H9 (cell line): Measurements from ENCODE around the gene NAPB. TPM values are rescaled to one million over a fixed set of nuclear protein-coding genes. Genes with fewer than 3 reads are reported as not detected.

Experiments used
- DNase-seq: peaks from one replicate; pipeline ENCODE4 v3.0.0-alpha.2; 2017
- H2AFZ ChIP-seq: one replicate; pipeline ENCODE4 v1.6.1; 2013; ENCODE audit warnings: mild to moderate bottlenecking, low read length, control low read depth, moderate library complexity
- H2AK5ac ChIP-seq: 2 replicates; pipeline ENCODE4 v1.6.1; 2013; ENCODE audit warnings: low read length, control low read depth, mixed read lengths; ENCODE audit not compliant: insufficient read length
- H2BK120ac ChIP-seq: one replicate; pipeline ENCODE4 v1.6.1; 2013; ENCODE audit warnings: low read depth, mild to moderate bottlenecking, low read length, control low read depth, inconsistent platforms; ENCODE audit not compliant: poor library complexity, severe bottlenecking
- H2BK12ac ChIP-seq: 2 replicates; pipeline ENCODE4 v1.6.1; 2013; ENCODE audit warnings: low read length, control low read depth, mixed read lengths, low read depth; ENCODE audit not compliant: insufficient read length
- H2BK15ac ChIP-seq: 2 replicates; pipeline ENCODE4 v1.6.1; 2013; ENCODE audit warnings: low read depth, low read length, control low read depth
- H2BK20ac ChIP-seq: one replicate; pipeline ENCODE4 v1.6.1; 2013; ENCODE audit warnings: low read depth, mild to moderate bottlenecking, low read length, control low read depth, inconsistent platforms; ENCODE audit not compliant: poor library complexity, severe bottlenecking
- H2BK5ac ChIP-seq: 2 replicates; pipeline ENCODE4 v1.6.1; 2013; ENCODE audit warnings: low read length, control low read depth, mixed read lengths; ENCODE audit not compliant: insufficient read length
- H3K14ac ChIP-seq: 2 replicates; pipeline ENCODE4 v1.6.1; 2013; ENCODE audit warnings: low read length, control low read depth; ENCODE audit not compliant: insufficient read depth
- H3K18ac ChIP-seq: 2 replicates; pipeline ENCODE4 v1.6.1; 2013; ENCODE audit warnings: low read depth, mild to moderate bottlenecking, mixed read lengths, low read length, control low read depth; ENCODE audit not compliant: insufficient read length
- H3K23ac ChIP-seq: 2 replicates; pipeline ENCODE4 v1.6.1; 2013; ENCODE audit warnings: low read length, control low read depth, mixed read lengths, low read depth; ENCODE audit not compliant: insufficient read length
- H3K23me2 ChIP-seq: 2 replicates; pipeline ENCODE4 v1.6.1; 2013; ENCODE audit warnings: low read depth, mild to moderate bottlenecking, mixed read lengths, low read length, control low read depth; ENCODE audit not compliant: insufficient read length, poor library complexity, severe bottlenecking
- H3K27ac ChIP-seq: 2 replicates; pipeline ENCODE4 v1.5.1; 2013; ENCODE audit warnings: low read length, control low read depth, mixed read lengths, low read depth; ENCODE audit not compliant: insufficient read length
- H3K27me3 ChIP-seq: 2 replicates; pipeline ENCODE4 v1.6.1; 2013; ENCODE audit warnings: low read length, control low read depth, inconsistent platforms; ENCODE audit not compliant: insufficient read depth
- H3K4ac ChIP-seq: 2 replicates; pipeline ENCODE4 v1.6.1; 2013; ENCODE audit warnings: low read depth, mild to moderate bottlenecking, control low read depth, inconsistent platforms, low read length, moderate library complexity
- H3K4me1 ChIP-seq: 2 replicates; pipeline ENCODE4 v1.6.1; 2013; ENCODE audit warnings: low read length, control low read depth, inconsistent platforms; ENCODE audit not compliant: insufficient read depth
- H3K4me2 ChIP-seq: 2 replicates; pipeline ENCODE4 v1.6.1; 2013; ENCODE audit warnings: low read length, control low read depth, mixed read lengths; ENCODE audit not compliant: insufficient read length, insufficient read depth
- H3K56ac ChIP-seq: 2 replicates; pipeline ENCODE4 v1.6.1; 2013; ENCODE audit warnings: low read depth, mild to moderate bottlenecking, mixed read lengths, low read length, control low read depth; ENCODE audit not compliant: insufficient read length
- H3K79me1 ChIP-seq: 2 replicates; pipeline ENCODE4 v1.6.1; 2013; ENCODE audit warnings: low read depth, mild to moderate bottlenecking, moderate library complexity, low read length, control low read depth, inconsistent platforms; ENCODE audit not compliant: insufficient read depth, poor library complexity, severe bottlenecking
- H3K79me2 ChIP-seq: 2 replicates; pipeline ENCODE4 v1.6.1; 2013; ENCODE audit warnings: low read length, control low read depth, inconsistent platforms; ENCODE audit not compliant: insufficient read depth
- H3K9ac ChIP-seq: 2 replicates; pipeline ENCODE4 v1.6.1; 2013; ENCODE audit warnings: low read length, control low read depth, mixed read lengths; ENCODE audit not compliant: insufficient read length; ENCODE audit errors: extremely low read depth
- H3K9me3 ChIP-seq: one replicate; pipeline ENCODE4 v1.6.1; 2013; ENCODE audit warnings: low read depth, low read length, inconsistent platforms; ENCODE audit not compliant: control insufficient read depth
- H3T11ph ChIP-seq: one replicate; pipeline ENCODE4 v1.6.1; 2013; ENCODE audit warnings: mild to moderate bottlenecking, low read length, control low read depth, inconsistent platforms
- H4K20me1 ChIP-seq: one replicate; pipeline ENCODE4 v1.6.1; 2013; ENCODE audit not compliant: control insufficient read depth, insufficient read length, insufficient read depth
- H4K5ac ChIP-seq: 2 replicates; pipeline ENCODE4 v1.6.1; 2013; ENCODE audit warnings: low read depth, mild to moderate bottlenecking, mixed read lengths, low read length, control low read depth; ENCODE audit not compliant: insufficient read length
- H4K8ac ChIP-seq: replicated peaks from 2 replicates; pipeline ENCODE4 v1.6.1; 2013; ENCODE audit warnings: low read length, control low read depth, mixed read lengths, low read depth; ENCODE audit not compliant: insufficient read length
- H4K91ac ChIP-seq: 2 replicates; pipeline ENCODE4 v1.6.1; 2013; ENCODE audit warnings: low read depth, mild to moderate bottlenecking, moderate library complexity, mixed read lengths, low read length, control low read depth; ENCODE audit not compliant: insufficient read length
- H3K27ac Mint-ChIP-seq, 3 experiments: 2 replicates in 2 of 3; 3 replicates in 1 of 3; pipeline ENCODE4 v1.8.0; 2020 to 2021; ENCODE audit warnings: mixed read lengths in 3 of 3, mild to moderate bottlenecking in 1 of 3, moderate library complexity in 1 of 3
- H3K27me3 Mint-ChIP-seq: 2 replicates; pipeline ENCODE4 v1.8.0; 2021; ENCODE audit warnings: low read depth, mild to moderate bottlenecking, moderate library complexity, mixed read lengths
- H3K36me3 Mint-ChIP-seq, 3 experiments: 2 replicates in 2 of 3; 3 replicates in 1 of 3; pipeline ENCODE4 v1.8.0; 2020 to 2021; ENCODE audit warnings: low read depth in 3 of 3, mixed read lengths in 3 of 3; ENCODE audit not compliant: insufficient read depth in 1 of 3
- H3K4me1 Mint-ChIP-seq, 2 experiments: 2 replicates each; pipeline ENCODE4 v1.8.0; 2020; ENCODE audit warnings: mixed read lengths in 2 of 2
- H3K4me3 Mint-ChIP-seq, 2 experiments: 2 replicates in 1 of 2; 3 replicates in 1 of 2; pipeline ENCODE4 v1.8.0; 2020 to 2021; ENCODE audit warnings: mild to moderate bottlenecking in 2 of 2, mixed read lengths in 2 of 2, moderate library complexity in 1 of 2
- H3K9me3 Mint-ChIP-seq, 2 experiments: 2 replicates in 1 of 2; 3 replicates in 1 of 2; pipeline ENCODE4 v1.8.0; 2020; ENCODE audit warnings: mild to moderate bottlenecking in 2 of 2, mixed read lengths in 2 of 2, moderate library complexity in 1 of 2
- WGBS: extraction: QIAGEN DNeasy Blood & Tissue Kit; methylation state at CpG from one replicate; pipeline ENCODE4 v1.1.7; 2013; ENCODE audit warnings: missing lambda C conversion rate, low lambda C conversion rate, mixed read lengths; ENCODE audit not compliant: insufficient read length; ENCODE audit errors: extremely low coverage; 5-methylcytosine and 5-hydroxymethylcytosine counted together
- total RNA-seq: library from RNA; stranded (reverse); gene quantifications from 2 replicates; pipeline ENCODE4 v1.2.1, GENCODE V29; 2021
- TF ChIP-seq, protein P1 (sequence below): fragments of 200-600 bp; sonication (generic); conservative IDR thresholded peaks from 3 replicates; pipeline ENCODE4 v1.8.0; 2021; ENCODE audit warnings: antibody characterized with exemption, mild to moderate bottlenecking

NAPB gene
- total RNA-seq, 1 experiment from 2014 or later = 10.4 TPM

DNA sequence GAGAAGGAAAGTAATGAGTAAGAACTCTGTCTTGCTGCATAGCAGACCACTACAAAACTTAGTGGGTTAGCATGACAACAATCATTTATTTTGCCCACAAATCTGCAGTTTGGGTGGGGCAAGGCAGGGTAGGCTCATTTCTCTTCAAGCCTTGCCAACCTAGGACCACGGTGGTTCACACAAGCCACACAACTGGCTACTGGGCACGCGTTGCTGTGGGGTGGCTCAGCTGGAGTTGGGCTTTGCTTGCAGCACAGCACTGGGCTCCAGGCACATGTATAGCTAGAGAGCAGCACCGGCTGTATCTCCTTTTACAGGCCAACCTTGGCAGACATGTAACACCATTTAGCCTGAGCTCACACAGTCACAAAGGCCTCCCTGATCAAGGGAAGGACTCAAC, 75.3 kb downstream of the NAPB start:
- Histone ChIP-seq H3K27me3 (no peaks in the 10 kb centered on the region), H2BK5ac (no peak overlapping the region), H3K23ac (no peak overlapping the region), H3K56ac (no peak overlapping the region), H3K4me2 (no peak overlapping the region), H3K14ac (no peak overlapping the region), H3K27ac (no peak overlapping the region), H3T11ph (no peak overlapping the region), H2AFZ (no peak overlapping the region), H3K9ac (no peak overlapping the region), H2BK120ac (no peak overlapping the region), H3K79me1 (no peaks in the 10 kb centered on the region), H4K20me1 (no peaks in the 10 kb centered on the region), H3K4ac (no peak overlapping the region), H4K5ac (no peak overlapping the region), H3K4me1 (peaks cover 2% of the 10 kb centered on the region; the same call in 1 of the 2 replicates), H4K8ac (no peak overlapping the region), H3K18ac (no peak overlapping the region), H4K91ac (no peak overlapping the region), H2BK12ac (no peak overlapping the region), H2AK5ac (no peak overlapping the region), H3K23me2 (peaks cover 6% of the 10 kb centered on the region), H3K9me3 (no peaks in the 10 kb centered on the region), H2BK20ac (no peak overlapping the region), H3K79me2 (peaks cover 2% of the 10 kb centered on the region; the same call in 1 of the 2 replicates), H2BK15ac (no peak overlapping the region)
- TF ChIP-seq, protein P1, sequence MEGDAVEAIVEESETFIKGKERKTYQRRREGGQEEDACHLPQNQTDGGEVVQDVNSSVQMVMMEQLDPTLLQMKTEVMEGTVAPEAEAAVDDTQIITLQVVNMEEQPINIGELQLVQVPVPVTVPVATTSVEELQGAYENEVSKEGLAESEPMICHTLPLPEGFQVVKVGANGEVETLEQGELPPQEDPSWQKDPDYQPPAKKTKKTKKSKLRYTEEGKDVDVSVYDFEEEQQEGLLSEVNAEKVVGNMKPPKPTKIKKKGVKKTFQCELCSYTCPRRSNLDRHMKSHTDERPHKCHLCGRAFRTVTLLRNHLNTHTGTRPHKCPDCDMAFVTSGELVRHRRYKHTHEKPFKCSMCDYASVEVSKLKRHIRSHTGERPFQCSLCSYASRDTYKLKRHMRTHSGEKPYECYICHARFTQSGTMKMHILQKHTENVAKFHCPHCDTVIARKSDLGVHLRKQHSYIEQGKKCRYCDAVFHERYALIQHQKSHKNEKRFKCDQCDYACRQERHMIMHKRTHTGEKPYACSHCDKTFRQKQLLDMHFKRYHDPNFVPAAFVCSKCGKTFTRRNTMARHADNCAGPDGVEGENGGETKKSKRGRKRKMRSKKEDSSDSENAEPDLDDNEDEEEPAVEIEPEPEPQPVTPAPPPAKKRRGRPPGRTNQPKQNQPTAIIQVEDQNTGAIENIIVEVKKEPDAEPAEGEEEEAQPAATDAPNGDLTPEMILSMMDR = no peak
- Mint-ChIP-seq H3K27me3 (peaks cover 2% of the 10 kb centered on the region; the same call in 1 of the 2 replicates), H3K4me1 (peaks cover 18 to 20% of the 10 kb centered on the region in 2 experiments), H3K4me3 (no peak overlapping the region), H3K9me3 (peaks cover 2 to 4% of the 10 kb centered on the region in 2 experiments; a peak in 2 of 5 replicates), H3K27ac (no peak overlapping the region; a peak in 1 of 7 replicates), H3K36me3 (no peaks in the 10 kb centered on the region)
- no CpG with 5 or more reads among the region's 4 CpGs for WGBS
- DNase-seq = no peak
